SH-SY5Y (cell line): ENCODE results near the gene HS6ST1.

Experiments
- GATA2 ChIP-seq: IDR thresholded peaks from 2 replicates; pipeline ENCODE4 v1.6.1; 2011; ENCODE audit warnings: mild to moderate bottlenecking, low read depth, low read length
- GATA3 ChIP-seq: IDR thresholded peaks from 2 replicates; pipeline ENCODE4 v1.6.1; 2011; ENCODE audit warnings: low read depth, mild to moderate bottlenecking, low read length, moderate library complexity

- TF ChIP-seq GATA2 (no peak), GATA3 (no peak)
These were observed 48.5 kb downstream of the HS6ST1 start for GRCh38 chr2:128269990-128270671.
